Measurements from ENCODE around the gene PAEP.

PAEP gene

DNA sequence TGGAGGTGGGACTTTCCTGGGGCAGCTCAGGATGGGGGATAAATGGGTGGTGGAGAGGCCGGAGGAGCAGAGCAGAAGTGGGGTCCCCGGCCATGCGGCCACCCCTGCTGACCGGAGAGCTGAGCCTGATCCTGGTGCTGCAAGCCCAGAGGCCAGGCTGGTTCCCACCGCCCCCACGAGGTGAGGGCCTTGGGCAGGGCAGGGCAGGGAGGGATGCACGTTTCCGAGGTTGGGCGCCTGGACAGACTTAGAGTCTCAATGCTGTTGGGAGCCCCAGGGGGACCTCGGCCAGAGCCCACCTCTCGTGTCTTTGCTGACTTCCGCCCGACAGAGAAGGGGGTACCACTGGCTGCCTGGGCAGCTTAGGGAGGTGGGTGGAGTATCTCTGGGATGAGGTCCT, 10.1 kb upstream of the PAEP start:
- DNase-seq, result no peak

DNA sequence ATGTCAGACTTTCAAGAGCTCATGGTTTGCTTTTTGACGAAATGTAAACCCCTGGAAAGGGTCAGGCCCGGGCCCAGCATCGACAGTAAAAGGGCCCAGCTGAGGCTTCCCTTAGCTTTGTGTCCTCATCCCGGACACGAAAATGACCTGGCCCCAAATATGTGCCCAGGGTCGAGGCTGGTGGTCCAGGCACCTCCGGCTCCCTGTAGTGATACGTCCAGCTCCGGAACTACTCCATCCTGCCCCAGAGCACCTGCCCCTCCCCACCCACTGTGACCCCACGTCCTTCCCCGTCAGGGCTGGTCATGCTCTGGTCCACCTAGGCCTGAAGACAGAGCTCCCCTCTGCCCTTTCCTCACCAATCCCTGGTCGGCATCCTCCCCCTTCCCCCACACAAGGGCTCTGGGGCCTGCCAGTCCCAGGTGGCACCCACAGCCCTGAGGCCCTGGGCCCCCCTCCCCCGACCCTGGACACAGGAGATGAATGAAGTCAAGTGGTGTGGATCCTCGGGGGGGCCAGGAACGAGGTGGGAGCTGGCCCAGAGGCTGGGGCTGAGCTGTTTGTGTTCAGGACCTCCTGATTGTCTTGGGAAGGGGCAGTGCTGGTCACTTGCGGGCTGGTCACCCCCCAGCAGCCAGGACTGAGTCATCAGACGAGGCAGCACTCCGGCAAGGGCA, 9.4 kb upstream of the PAEP start:
- DNase-seq, result no peak

DNA sequence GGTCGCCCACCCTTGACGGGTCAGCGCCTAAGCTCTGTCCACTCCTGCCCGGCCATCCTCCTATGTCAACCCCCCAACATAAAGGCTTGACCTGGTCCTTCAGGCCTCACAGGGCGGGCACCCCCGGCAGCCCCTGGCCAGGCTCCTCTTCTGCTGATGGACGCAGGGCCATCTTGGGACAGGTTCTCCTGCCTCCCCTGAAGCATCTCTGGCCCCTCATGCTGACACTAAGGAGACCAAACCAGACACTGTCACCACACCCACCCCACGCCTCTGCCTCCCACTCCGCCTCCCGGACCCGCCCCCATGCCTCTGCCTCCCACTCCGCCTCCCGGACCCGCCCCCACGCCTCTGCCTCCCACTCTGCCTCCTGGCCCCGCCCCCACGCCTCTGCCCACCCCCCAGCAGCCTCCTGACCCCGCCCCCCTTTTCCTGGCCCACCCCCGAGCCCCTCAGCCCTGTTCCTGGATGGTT, 8.8 kb upstream of the PAEP start:
- no peak for DNase-seq

DNA sequence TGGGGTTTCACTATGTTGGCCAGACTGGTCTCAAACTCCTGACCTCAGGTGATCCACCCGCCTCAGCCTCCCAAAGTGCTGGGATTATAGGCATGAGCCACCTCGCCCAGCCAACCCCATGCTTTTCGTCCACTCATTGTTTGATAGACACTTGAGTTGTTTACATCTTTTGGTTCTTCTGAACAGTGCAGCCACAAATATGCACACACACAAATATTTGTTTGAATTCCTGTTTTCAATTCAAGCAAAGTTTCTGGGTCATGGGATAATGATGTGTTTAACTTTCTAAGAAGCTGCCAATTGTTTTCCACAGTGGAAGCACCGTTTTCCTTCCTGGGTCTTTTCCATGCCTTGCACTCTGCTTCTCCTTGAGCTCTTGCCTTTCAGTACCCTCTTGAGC, 6.8 kb upstream of the PAEP start:
- DNase-seq, result no peak

DNA sequence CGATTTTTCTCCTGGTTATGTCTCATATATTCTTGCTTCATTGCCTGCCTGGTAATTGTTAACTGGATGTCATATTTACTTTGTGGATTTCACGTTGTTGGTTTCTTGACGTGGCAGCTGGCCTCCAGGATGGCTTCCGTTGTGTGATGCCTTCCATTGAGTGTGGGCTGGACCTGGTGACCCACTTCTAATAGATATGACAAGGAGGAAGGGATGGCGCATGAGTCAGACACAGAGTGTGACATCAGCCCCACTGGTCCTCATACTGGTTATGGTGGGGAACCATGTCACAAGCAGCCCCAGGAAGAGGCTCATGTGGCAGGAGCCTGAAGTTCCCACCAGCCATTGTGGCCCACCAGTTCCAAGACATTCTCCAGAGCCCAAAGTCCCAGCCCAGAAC, 6.4 kb upstream of the PAEP start:
- no peak for DNase-seq

DNA sequence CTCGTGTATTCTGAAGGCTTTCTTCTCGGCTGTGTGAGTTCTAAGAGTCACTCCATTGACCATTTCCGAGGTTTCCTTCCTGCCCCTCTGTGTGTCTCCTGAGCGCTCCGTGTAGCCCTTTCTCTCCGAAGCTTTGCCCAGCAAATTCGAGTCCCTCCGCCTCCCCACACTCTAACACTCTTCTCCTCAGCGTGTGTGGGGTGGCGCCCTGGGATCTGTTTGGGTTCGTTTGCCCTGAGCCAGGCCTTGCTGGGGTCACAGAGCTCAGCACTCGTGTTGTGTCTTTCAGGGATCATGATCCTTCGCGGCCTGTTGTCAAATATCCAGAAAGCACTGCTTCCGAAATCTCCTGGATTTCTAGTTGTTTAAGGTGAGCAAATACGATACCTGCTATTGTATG, 5.6 kb upstream of the PAEP start:
- DNase-seq, result no peak

DNA sequence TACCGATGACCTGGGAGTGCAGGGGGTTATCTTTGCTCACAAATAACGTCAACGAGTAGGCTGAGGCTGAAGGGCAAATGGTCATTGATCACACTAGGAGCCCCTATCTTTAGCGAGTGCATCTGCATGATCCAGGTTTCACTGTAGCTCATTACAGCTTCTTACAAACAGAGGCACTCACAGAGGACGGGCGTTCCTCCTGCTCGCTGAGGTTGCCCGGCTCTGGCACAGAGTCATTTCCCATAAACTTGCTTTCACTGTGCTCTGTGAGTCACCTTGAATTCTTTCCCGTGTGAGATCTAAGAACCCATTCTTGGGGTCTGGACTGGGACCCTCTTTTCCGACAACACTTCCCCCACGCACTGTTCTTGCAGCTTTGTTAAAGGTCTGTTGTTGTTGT, 1.9 kb upstream of the PAEP start:
- no peak for DNase-seq

DNA sequence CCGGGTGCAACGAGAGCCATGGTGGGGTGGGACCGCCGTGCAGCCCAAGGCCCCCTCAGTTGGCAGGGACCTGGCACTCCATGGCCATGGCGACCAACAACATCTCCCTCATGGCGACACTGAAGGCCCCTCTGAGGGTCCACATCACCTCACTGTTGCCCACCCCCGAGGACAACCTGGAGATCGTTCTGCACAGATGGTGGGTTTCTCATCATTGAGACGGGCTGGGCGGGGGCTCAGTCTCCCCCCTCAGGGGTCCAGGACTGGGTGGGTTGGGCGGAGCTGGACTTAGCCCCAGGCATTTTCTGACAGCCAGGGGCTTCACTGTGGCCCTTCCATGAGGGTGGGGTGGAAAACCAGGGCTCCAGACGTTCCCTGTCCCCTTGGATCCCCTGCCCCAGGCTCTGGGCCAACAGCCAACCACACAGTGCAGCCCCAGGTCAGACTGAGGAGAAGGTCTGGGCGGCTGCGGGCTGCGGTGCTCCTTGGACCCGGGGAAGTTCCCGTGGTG, 734 bp downstream of the PAEP start:
- no peak for DNase-seq

DNA sequence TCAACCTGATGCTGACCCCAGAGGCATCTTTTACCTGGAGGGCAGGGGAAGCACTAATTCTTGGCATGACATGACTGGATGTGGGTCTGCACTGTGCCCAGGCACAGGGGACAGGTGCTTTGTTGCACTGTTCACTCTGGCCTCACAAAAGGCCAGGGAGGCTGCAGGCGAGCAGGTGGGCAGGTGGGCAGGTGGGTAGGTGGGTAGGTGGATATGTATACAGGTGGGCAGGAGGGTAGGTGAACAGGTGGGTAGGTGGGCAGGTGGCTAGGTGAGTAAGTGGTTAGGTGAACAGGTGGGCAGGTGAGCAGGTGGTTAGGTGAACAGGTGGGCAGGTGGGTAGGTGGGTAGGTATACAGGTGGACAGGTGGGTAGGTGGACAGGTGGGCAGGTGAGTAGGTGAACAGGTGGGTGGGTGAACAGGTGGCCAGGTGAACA, 1.5 kb downstream of the PAEP start:
- DNase-seq, result no peak

DNA sequence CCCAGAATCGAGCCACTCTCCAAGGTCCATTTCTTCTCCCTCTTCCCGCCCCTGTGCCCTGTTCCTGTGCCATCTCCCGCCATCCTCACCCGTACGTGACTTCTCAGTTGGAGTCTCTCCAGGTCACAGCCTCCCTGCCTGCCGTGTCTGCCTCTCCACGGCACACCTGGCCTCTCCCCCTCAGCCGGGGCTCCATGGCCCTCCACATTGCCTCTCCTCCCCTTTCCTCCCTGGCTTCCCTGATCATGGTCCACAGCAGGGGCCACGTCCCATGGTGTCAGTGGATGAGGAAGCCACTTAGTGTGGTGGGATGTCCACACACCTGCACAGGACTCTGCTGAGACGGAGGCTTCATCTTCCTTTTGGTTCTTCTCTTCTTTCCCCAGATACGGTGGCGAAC, 2.3 kb downstream of the PAEP start:
- DNase-seq, result no peak

DNA sequence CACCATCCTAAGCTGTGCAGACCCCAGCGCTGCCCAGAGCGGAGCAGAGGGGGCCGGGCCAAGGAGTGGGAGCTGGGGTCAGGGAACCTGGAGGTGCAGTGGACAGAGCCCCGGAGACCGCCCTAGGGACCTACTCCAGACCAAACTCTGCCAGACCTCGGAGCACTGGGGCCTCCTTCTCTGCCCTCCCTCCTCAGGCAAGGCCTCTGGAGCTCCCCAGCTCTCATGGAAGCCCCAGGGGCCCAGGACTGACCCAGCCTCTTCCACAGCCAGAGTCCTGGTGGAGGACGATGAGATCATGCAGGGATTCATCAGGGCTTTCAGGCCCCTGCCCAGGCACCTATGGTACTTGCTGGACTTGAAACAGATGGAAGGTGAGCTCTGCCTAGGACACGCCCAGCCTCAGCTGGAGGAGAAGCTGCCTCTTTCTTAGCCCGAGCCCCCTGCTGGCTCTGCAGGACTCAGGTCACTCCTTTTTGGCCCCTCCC, 3.6 kb downstream of the PAEP start:
- DNase-seq, result no peak

DNA sequence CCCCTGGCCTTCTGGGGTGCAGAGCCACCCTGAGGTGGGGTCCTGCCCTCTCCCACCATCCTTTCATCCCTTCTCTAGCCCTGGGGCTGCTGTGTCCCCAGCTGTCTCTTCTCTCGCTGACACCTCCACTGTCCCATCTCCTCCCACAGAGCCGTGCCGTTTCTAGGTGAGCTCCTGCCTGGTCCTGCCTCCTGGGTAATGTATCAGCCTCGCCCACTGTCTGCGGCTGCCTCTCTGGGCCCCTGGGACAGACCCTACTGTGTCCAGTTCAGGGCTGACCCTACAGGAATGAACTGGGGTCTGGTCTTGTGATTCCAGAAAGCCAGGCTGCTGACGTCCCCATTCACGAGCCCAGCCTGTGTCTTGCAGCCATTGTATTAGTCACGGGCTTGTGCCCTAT, 4.1 kb downstream of the PAEP start:
- no peak for DNase-seq

DNA sequence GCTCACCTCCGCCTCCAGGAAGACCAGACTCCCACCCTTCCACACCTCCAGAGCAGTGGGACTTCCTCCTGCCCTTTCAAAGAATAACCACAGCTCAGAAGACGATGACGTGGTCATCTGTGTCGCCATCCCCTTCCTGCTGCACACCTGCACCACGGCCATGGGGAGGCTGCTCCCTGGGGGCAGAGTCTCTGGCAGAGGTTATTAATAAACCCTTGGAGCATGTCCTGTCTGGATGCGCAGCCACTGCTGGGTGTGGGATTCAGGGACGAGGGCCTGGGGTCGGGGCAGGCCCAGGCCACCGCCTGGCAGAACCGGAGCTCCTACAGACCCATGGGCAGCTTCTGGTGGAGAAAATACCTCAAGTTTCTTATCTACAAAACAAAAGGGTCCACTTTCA, 5.0 kb downstream of the PAEP start:
- no peak for DNase-seq

DNA sequence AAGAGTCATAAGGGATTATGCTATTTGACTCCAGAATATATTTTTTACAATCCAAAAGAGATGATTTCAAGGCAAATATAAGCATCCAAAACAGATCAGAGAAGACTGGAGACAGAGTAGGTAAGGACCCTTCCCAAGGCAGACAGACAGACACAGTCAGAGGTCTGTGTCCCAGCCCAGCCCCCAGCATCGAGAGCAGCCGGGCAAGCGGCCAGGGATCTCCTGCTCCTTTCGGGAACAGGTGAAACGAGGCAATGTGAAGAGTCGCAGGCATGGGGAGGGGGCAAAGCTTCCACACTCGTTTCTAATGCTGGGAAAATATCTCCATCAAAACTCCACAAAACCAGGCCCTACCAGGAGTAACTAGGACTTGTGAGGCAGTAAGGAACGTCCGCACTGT, 5.8 kb downstream of the PAEP start:
- DNase-seq, result no peak

DNA sequence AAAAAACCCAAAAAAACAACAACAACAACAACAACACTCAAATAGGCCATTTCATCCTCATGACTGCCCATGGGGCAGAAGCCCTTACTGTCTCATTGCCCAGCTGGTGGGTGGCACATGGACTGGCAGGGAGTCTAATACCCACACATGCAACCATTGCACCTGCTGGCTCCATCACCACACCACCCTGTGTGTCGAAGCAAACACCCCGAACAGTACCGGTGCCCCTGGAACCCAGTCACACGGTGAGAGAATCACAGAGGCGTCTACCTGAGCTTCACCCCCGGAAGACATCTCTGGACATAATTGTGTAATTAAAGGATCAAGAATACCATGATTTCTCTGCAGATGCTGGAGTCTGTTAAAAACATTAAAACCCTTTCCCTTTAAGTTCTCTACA, 6.5 kb downstream of the PAEP start:
- no peak for DNase-seq

DNA sequence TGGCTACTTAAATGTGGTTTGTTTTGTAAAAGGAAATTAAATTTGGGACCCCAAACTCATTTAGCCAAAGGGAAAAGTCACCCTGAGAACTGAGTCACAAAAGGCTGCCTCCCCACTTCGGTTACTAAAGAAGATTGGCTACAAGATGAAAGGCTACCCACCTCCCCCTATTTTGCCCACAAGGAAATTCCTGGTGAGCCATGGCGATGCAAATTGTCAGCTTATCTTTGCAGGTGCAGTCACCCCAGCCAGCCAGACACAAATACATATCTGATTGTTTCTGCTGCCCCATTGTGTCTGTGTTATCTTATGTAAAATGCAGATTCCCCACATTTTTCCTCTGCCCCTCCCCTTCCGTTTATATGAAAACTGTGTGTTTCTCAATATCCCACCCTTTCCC, 8.9 kb downstream of the PAEP start:
- DNase-seq, result no peak

DNA sequence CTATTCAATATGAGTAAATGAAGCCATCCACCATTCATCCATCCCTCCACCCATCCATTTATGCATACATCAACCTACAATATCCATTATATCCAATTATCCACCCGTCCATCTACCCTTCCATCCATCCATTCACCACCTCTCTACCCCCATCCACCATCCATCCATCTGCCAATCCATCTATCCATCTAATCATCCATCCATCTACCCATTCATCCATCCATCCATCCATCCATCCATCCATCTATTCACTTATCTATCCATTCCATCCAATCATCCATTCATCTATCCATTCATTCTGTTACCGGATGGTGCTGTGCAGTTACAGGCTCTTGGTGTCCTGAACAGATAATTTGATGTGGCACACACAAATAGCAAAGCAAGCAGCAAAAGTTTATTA, 10.7 kb downstream of the PAEP start:
- no peak for DNase-seq

DNA sequence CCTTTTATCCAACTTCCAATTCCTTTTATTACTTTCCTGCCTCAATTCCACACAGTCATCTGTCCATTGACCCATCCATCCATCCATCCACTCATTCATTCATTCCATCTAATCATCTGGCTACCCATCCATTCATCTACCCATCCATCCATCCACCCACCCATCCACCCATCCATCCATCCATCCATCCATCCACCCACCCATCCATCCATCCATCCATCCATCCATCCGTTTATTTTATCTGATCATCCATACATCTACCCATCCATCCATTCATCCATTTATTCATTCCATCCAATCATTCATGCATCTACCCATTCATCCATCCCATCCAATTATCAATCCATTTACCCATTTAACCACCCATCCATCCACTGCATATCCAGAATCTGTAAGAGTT, 11.6 kb downstream of the PAEP start:
- no peak for DNase-seq

DNA sequence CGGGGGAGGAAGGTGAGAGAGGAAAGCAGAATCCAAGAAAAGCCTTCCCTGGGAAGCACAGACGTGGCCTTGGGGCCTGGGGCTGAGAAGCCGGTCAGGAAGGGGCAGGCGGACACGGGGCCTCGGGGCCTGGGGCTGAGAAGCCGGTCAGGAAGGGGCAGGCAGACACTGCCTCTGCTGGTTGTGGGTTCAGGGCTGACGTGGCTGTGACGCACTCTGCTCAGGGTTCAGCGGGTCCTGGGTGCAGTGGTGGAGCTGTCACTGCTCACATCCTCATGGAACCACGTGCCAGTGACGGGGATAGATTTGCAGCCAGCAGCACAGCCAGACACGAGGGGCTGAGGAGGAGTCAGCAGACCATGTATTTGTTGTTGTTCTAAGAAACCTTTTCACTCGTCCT, 12.8 kb downstream of the PAEP start:
- no peak for DNase-seq

DNA sequence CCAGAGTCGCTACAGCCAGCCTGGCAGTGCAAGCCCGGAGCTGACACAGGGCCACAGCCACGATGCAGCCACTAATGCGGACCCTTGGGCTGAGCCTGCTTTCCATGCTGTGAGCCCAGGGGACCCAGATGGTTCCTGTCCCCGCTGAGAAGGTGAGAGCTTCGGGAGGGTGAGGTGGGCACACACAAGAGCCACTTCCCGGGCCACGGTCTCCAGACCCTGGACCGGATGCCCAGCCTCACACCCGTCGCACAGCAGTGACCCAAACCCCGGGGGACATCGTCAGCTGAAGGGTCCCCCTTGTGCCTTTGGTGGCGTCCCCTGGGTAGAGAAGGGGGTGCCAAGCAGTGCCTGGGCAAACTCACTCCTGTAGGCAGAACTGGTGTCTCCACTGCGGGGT, 13.4 kb downstream of the PAEP start:
- DNase-seq, result no peak

DNA sequence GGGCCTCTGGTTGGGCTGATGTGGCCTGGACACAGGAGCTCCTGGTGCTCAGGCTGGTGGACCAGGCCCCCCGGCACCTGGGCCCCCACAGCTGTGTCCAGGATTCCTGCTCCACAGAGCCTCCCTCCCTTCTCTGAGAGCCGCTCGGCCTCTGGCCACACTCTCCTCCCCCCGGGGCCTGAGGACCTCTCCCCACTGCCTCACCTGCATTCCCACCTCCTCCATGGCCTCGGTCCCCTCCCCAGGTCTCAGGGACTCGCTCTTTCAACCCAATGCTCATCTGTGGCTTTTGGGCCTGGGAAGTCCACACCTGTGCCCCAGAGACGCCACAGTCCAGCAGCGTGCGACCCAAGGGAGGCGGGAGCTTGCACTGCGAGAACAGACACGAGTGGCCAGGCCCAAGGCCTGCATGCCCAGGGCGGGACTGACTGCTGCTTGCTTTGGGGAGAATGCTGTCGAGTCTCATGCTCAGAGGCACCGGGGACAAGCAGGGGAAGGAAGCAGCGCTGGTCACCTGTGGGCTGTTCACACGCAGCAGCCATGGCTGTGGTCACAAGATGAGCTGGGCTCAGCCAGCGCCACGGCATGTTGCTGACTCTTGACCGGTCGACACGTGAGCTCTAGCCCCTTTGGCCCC, 14.6 kb downstream of the PAEP start:
- DNase-seq, result no peak

DNA sequence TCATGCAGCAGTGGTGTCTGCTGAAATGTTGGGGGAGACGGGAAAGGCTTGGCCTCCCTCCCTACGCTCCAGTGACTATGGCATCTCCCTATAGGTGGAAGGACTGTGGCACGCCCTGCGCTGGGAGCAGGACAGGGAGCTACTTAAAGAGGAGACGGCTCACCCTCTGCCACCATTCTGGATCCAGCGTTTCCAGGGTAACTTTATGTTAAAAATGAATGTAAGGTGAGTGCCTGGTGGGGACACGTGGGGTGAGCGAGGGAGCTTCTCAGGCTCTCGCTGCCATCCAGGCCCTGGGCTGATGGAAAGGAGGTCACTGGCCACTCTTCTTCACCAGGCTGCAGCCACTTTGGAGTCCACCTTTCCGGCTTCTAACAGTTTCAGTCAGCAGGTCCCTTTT, 15.7 kb downstream of the PAEP start:
- DNase-seq, result no peak

DNA sequence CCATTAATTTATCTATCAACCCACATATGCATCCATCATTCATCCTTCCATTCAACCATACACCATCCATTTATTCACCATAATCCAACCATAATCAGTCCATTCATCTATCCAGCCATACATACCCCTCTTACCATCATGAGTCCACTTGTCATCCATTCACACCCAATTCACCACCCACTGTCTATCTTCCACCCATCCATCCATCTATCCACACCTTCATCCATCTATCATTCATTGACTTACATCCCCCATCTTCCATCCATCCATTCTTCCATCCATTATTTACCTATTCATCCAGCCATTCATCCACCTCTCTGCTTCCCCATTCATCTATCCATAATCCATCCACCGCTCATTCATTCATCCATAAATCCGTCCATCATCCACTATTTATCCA, 17.8 kb downstream of the PAEP start:
- no peak for DNase-seq

DNA sequence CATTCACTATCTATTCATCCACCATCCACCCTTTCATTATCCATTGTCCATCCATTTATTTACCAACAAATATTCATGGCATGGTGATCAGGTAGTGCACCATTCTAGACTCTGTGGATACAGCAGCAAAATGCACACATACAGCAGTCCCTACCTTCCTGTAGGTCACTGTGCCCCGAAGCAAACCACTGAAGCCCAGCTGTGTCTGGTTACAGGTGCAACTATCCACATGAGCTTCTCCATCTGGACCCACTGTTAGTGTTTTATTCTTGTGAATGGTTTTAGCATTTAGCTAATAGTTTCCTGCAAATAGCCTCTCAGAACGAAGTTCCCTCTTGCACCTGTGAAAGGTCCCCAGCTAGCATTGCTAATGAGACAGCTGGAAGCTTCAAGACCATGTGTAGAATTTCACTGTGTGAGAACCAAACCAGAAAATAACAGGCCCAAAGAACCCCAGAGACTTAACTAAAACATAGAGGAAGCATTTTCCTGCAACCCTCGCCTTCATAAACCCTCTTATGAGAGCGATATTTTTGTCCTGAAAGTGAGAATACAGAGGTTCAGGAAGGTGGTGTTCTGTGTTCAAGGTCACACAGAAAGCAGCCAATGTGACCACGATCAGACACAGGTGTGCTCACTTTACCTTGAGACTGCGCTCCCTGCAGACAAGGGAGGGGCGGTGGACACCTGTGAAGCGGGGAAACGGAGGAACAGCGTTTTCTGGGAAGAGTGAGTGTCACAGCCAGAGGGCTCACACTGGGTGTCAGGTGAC, 18.5 kb downstream of the PAEP start:
- DNase-seq, result no peak

All from cortex of kidney (tissue), 1 donor.